Neural crest cell (in vitro differentiated cells): ENCODE results near the gene JMJD6. TPM values are rescaled to one million over a fixed set of nuclear protein-coding genes. Genes with fewer than 3 reads are reported as not detected.
A peak's percentile ranks its signal among the peaks of the same experiment; 100 is the strongest.

Experiments
- DNase-seq: peaks from one replicate; pipeline ENCODE4 v3.0.0; 2021; ENCODE audit warnings: low read depth, mixed read lengths, low spot score
- H3K27ac Mint-ChIP-seq: one replicate; pipeline ENCODE4 v1.8.0; 2021; ENCODE audit warnings: mild to moderate bottlenecking, mixed read lengths; ENCODE audit not compliant: unreplicated experiment
- H3K27me3 Mint-ChIP-seq: 2 replicates; pipeline ENCODE4 v1.8.0; 2021; ENCODE audit warnings: low read depth, mild to moderate bottlenecking, mixed read lengths
- H3K36me3 Mint-ChIP-seq: 2 replicates; pipeline ENCODE4 v1.8.0; 2021; ENCODE audit warnings: low read depth, mild to moderate bottlenecking, mixed read lengths
- H3K4me1 Mint-ChIP-seq: 2 replicates; pipeline ENCODE4 v1.8.0; 2021; ENCODE audit warnings: mixed read lengths
- H3K4me3 Mint-ChIP-seq: one replicate; pipeline ENCODE4 v1.8.0; 2021; ENCODE audit warnings: mild to moderate bottlenecking, mixed read lengths
- H3K9me3 Mint-ChIP-seq: 2 replicates; pipeline ENCODE4 v1.8.0; 2021; ENCODE audit warnings: mixed read lengths
- CTCF ChIP-seq: fragments of 200-600 bp; sonication (generic); conservative IDR thresholded peaks from 2 replicates; pipeline ENCODE4 v1.5.0; 2021; ENCODE audit warnings: antibody characterized with exemption, mild to moderate bottlenecking
- total RNA-seq: library from RNA; stranded (reverse); gene quantifications from 2 replicates; pipeline ENCODE4 v1.2.1, GENCODE V29; 2021

JMJD6 gene
- total RNA-seq, 1 donor from 2014 or later = 29.0 TPM

GRCh38 chr17:76686538-76687297 lies 39.7 kb downstream of the JMJD6 start:
- no peak for DNase-seq

GRCh38 chr17:76685846-76686245 lies 40.6 kb downstream of the JMJD6 start:
- Mint-ChIP-seq H3K27ac (no peak overlapping the region), H3K36me3 (no peaks in the 10 kb centered on the region), H3K4me1 (peaks cover 23% of the 10 kb centered on the region), H3K4me3 (no peak overlapping the region), H3K9me3 (no peaks in the 10 kb centered on the region), H3K27me3 (peaks cover 3% of the 10 kb centered on the region)
- TF ChIP-seq CTCF = no peak
- DNase-seq = no peak

More at GRCh38 chr17:76686538-76687297, 39.7 kb downstream of the JMJD6 start:
- Mint-ChIP-seq H3K4me3 (no peak overlapping the region), H3K36me3 (no peaks in the 10 kb centered on the region), H3K27ac (peak overlapping the region; percentile 27), H3K4me1 (peaks cover 24% of the 10 kb centered on the region), H3K9me3 (no peaks in the 10 kb centered on the region), H3K27me3 (peaks cover 6% of the 10 kb centered on the region)
- no peak for TF ChIP-seq CTCF

GRCh38 chr17:76685366-76685765 lies 41.0 kb downstream of the JMJD6 start:
- no peak for TF ChIP-seq CTCF
- DNase-seq = no peak
- H3K4me3 Mint-ChIP-seq = no peak overlapping the region
- H3K36me3 Mint-ChIP-seq = no peaks in the 10 kb centered on the region
- H3K27me3 Mint-ChIP-seq = peaks cover 3% of the 10 kb centered on the region
- no peak overlapping the region for H3K27ac Mint-ChIP-seq
- no peaks in the 10 kb centered on the region for H3K9me3 Mint-ChIP-seq
- H3K4me1 Mint-ChIP-seq = peaks cover 23% of the 10 kb centered on the region

- peaks cover 23% of the 10 kb centered on the region for H3K4me1 Mint-ChIP-seq
- H3K4me3 Mint-ChIP-seq = no peak overlapping the region
- no peak overlapping the region for H3K27ac Mint-ChIP-seq
- DNase-seq = no peak
- TF ChIP-seq CTCF = no peak
- H3K9me3 Mint-ChIP-seq = no peaks in the 10 kb centered on the region
- H3K36me3 Mint-ChIP-seq = no peaks in the 10 kb centered on the region
- peaks cover 3% of the 10 kb centered on the region for H3K27me3 Mint-ChIP-seq
Observed at GRCh38 chr17:76684756-76685155, 41.6 kb downstream of the JMJD6 start.

- peaks cover 19% of the 10 kb centered on the region for H3K4me1 Mint-ChIP-seq
- no peak for TF ChIP-seq CTCF
- peaks cover 3% of the 10 kb centered on the region for H3K27me3 Mint-ChIP-seq
Observed at GRCh38 chr17:76683921-76684745, 42.3 kb downstream of the JMJD6 start.

More at GRCh38 chr17:76683921-76684745, 42.3 kb downstream of the JMJD6 start:
- Mint-ChIP-seq H3K9me3 (no peaks in the 10 kb centered on the region), H3K4me3 (no peak overlapping the region), H3K27ac (no peak overlapping the region), H3K36me3 (no peaks in the 10 kb centered on the region)
- no peak for DNase-seq
